GM12872 (cell line): ENCODE data around the gene RIT2.

ENCODE experiments used
- TF ChIP-seq, protein P1 (sequence below): IDR thresholded peaks from 3 replicates; pipeline ENCODE4 v1.5.1; 2011; ENCODE audit warnings: low read depth, mild to moderate bottlenecking, low read length, moderate library complexity; ENCODE audit not compliant: insufficient read depth

Gene RIT2

GRCh38 chr18:43034683-43035500 is 80.6 kb downstream of the RIT2 start:
- TF ChIP-seq, protein P1, sequence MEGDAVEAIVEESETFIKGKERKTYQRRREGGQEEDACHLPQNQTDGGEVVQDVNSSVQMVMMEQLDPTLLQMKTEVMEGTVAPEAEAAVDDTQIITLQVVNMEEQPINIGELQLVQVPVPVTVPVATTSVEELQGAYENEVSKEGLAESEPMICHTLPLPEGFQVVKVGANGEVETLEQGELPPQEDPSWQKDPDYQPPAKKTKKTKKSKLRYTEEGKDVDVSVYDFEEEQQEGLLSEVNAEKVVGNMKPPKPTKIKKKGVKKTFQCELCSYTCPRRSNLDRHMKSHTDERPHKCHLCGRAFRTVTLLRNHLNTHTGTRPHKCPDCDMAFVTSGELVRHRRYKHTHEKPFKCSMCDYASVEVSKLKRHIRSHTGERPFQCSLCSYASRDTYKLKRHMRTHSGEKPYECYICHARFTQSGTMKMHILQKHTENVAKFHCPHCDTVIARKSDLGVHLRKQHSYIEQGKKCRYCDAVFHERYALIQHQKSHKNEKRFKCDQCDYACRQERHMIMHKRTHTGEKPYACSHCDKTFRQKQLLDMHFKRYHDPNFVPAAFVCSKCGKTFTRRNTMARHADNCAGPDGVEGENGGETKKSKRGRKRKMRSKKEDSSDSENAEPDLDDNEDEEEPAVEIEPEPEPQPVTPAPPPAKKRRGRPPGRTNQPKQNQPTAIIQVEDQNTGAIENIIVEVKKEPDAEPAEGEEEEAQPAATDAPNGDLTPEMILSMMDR: no peak

- TF ChIP-seq, protein P1: no peak
Measured at GRCh38 chr18:43031169-43031568, 84.3 kb downstream of the RIT2 start.

DNA sequence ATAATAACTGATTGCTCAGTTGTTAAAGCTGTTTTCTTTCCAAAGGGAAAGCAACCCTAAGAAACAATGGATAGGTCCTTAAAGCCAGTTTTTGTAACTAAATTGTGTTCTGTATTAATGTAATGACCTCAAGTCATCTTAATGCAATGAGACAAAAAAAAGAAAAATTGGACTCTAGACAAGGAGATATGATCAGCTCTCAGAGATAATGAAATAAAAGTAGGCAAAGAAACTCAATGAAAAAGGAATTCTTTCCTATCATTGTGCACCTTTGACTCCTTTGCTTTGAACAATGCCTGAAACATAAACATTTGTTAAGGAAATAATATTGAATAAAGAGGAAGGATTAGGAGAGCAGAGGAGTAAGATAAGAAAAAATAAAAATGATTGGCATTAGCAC is 86.1 kb downstream of the RIT2 start:
- TF ChIP-seq, protein P1: no peak

GRCh38 chr18:43022874-43023273 is 92.6 kb downstream of the RIT2 start:
- TF ChIP-seq, protein P1: no peak

- TF ChIP-seq, protein P1: no peak
Measured at GRCh38 chr18:43017622-43018021, 97.9 kb downstream of the RIT2 start.

DNA sequence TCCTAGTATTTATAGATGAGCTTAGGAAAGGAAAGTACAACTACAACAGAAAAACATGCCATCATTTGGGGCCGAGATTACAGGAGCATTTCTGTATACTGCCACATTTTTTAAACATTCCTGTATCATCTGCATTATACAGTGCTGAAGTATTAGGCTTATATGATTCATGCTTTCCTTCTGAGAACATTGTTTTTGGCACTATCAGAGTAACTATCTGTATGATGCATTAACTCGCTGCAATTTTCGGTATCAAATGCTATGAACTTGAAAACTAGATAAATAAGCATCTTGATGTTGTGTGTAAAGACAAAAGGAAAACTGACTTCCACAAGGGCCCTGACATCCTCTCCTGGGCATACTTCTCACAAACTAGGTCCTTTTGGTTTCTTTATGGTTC is 102.0 kb downstream of the RIT2 start:
- TF ChIP-seq, protein P1: no peak

GRCh38 chr18:43012951-43013350 is 102.5 kb downstream of the RIT2 start:
- TF ChIP-seq, protein P1: no peak
